GM19395 (cell line): Measurements from ENCODE around the gene CRB2.
"Not testable (repeated sequence)": the region's sequence is repeated elsewhere in the genome, so short reads cannot be mapped to it uniquely, and the experiment has no call there.

Source experiments
- ATAC-seq: cut with Tn5 transposase; IDR thresholded peaks from one replicate; pipeline ENCODE4 v1.9.1; 2021; ENCODE audit warnings: mild to moderate bottlenecking, moderate library complexity; ENCODE audit not compliant: unreplicated experiment

The CRB2 gene

DNA sequence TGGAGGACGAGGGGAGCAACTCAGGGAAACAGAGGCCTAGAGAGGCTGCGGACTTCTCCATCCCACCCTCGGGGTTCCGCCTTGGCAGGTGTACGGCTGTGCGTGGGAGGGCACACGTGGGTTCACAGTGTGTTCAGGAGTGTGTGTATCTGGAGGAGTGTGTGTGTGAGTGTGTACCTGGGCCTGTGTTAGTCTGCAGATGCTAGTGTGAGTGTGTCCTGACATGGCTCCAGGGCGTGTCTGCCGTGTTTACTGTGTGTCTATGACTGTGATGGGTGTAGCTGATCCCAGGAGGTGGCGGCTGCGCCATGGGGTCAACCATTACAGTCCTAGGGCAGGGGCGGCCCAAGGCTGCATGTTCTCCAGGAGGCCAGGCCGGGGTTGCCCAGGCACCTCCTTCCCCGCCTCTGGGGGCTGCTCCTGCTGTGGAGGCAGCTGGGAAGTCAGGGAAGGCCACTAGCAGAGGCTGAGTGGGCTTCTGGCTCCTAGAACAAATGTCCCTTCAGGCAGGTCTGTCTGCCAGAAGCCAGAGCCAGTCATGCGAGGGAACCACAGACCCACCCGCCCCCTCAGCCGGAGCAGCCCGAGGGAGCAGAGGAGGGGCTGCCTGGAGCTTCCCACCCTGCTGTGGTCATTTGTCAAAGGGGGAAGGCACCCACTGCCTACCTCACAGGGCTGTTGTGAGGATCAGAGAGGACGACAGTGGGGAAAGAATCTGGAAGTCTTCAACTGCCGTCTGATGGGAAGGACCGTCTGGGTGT lies 21.4 kb downstream of the CRB2 start:
- ATAC-seq, result no peak

DNA sequence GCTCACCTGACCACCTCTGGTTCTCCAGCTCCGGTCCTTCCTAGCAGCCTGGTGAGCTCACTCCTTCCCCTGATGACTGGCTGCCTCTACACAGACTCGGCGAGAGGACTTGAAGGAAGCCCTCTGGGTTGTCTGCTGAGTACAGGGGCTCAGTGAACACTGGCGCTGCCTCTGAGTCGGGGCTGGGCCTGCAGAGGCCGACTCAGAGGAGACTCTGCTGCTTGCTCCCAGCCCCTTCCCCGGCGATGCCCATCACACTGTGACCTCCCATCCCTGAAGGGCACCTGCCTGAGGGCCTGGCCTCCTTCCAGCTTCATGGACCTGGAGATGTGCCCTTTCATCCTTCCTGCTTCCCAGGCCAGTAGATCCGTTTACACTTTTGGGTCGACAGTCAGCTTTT lies 22.0 kb downstream of the CRB2 start:
- no peak for ATAC-seq

DNA sequence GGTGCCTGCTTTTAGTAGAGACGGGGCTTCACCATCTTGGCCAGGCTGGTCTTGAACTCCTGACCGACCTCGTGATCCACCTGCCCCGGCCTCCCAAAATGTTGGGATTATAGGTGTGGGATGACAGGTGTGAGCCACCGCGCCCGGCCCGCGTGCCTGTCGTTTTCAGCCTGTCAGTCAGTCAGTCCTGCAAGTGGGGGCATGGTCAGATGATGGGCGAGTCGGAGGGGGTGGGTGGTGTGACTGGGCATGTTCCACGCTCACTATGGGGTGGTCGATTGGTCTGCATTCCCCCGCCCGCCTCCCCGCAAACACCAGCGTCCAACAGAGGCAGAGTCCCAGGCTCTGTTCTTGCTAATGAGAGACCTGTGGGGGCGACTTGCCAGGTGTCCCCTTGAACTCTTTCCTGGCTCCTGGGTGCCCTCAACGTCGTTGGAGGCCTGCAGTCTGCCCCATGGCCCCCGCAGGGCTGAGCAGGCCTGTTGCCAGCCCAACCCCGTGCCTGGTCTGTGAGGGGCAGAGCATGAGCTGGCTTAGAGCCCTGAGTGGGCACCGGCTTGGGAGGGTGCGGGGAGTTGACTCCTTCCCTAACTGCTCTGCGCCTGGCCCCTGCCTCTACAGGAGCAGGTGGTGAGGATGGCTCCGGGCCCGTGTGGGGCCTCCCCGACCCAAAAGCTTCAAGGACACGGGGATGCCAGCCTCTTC lies 23.1 kb downstream of the CRB2 start:
- ATAC-seq, result no peak

DNA sequence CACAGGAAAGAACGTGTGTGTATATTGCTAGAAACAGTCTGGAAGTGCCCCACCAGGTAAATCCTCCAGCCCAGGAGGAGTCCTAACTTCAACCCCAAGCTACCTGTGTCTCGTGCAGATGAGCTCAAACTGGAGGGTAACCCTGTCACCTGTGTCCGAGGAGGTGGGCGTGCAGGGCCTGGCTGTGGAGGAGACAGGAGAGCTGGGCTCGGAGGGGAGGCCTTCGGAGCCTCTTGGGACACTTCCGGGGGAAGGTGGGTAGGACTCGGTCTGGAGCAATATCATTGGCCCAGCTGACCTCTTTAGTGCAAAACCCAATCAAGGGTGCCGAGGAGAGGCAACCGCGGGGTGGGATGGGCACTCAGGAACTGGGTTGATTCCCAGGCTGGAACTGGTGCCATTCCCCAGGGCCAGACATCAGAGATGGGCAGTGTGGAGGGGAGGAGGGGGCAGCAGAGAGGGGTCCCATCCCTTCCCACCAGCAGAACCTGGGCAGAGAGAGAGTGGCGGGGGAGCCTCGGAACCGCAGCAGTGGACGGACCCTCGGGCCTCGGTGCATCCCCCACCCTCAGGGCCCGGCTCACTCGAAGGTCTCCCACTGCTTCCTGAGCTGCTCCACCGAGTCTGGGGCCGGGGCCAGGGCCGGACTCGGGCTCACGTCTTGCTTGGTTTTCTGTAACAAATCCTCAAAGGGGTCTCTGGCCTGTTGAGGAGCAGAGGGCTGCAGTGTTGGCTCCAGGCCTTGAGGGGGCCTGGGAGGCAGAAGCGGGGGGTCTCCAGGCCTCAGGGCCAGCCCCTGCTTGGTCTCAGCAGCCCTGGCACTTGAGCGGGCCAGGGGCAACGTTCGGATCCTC lies 25.1 kb downstream of the CRB2 start:
- ATAC-seq, result no peak

DNA sequence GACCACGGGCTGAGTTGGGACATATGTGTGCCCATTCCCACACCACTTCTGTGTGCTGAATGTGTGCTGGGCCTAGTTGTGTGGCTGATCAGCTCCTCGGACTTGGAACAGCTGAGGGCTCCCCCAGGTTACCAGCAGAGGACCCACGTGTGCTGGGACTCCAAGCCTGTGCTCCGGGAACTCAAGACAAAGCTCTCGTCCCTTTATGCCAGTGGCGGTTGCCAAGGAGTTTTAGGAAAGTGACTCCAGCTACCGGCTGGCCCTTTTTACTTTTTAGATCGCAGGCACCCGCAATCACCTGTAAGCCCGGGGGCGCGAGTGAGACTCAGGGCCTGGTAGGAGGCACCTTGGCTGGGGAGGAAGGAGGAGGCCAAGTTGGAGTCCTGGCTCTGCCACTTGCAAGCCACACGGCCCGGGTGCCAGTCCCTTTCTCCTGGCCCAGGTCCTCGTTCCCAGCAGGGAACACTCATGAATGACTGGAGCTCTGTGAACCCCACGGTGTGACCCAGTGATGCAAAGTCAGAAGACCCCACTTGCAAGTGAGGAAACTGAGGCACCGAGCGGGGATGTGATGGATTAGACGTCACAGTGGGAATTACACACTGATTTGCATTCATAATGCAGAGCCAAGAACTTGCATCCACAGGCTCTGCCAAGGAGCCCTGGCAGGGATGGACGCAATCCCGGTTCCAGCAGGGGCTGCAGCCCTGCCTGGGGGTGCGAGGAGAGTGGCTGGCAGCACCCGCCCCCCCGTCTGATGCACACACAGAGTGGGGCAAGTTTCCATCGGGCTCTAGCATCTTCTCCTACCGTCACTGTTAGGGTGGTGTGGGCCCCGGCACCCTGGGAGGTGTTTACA lies 26.9 kb downstream of the CRB2 start:
- no peak for ATAC-seq

DNA sequence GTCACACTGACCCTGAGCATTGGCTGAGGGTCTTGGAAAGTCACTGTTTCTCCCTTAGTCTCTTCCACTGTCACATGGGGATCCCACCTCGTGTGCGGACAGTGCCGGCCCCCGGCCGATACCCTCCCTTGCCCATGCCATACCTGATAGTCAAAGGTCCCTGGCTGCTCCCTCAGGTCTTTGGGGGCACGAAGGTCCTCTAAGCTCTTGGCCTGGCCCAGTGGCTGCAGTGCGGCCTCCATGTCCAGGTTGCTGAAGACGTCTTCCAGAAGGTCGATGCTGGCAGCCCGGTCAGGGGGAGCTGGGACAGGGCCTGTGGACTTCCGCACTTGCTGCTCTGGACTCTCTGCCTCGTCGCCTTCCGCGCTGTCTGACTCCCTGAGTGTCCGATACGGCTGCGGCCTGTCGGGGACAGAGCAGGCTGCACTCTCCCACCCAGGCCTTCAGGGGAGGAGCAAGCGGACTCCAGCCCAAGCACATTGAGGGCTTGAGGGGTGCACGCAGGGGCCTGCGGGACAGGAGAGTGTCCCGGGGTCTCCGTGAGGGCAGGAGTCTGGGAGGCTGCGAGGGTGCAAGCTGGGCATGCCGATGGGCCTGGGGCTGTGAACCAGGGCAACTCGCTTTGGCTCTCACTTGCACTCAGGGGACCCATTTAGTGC lies 27.6 kb downstream of the CRB2 start:
- ATAC-seq, result no peak

DNA sequence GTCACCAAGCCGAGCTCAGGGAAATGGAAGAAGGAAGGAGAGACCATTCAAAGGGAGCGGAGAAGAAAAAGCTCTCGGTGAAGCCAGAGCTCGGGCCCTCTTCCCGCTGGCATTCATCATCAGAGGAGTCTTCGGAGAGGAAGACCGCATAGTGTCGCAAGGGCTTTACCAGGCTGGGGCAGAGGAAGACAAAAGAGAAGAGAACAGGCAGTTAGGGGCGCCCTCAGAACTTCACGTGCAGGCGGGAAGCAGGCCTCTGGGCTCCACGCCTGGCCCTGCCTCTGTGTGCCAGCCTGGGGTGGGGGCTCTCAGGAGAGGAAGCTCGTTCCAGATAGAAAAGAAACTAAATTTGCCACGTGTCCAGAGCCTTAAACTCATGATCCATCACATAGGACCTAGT lies 31.7 kb downstream of the CRB2 start:
- no peak for ATAC-seq

DNA sequence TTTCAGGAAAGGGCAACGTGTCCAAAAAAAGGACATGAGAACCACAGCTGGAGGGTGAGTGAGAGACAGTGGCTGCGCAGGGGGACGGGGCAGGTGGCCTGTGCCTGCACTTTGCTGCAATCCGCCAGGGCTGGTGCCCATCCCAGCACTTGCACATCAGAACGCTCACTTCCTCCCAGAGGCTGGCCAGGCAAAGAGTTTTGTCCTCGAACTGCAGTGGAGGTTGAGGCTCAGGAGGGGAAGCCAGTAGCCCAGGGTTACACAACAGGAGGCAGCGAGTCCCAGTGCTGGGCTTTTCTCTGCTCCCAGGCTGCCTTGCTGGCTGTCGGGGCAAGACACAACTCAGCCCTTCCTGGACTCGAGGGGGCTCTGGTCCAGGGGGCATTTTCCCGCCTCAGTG lies 33.1 kb downstream of the CRB2 start:
- no peak for ATAC-seq

DNA sequence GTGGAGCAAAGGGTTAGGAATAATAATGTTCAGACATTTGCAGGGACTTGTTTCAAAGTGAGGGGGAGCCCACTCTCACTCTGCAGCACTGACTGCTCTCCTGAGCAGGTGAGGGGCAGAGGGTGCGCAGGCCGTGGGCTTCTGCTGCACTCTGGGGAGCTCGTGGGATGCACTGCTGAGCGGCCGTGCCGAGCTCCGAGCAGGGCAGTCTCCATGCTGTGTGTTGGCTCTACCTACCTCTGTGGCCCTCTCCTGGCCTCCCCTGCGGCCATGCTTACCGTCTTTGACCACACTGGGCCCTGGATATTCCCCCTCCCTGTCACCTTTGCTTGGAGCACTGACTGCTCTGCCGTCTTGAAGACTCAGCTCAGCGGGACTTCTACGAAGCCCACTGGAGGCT lies 33.7 kb downstream of the CRB2 start:
- ATAC-seq, result no peak

DNA sequence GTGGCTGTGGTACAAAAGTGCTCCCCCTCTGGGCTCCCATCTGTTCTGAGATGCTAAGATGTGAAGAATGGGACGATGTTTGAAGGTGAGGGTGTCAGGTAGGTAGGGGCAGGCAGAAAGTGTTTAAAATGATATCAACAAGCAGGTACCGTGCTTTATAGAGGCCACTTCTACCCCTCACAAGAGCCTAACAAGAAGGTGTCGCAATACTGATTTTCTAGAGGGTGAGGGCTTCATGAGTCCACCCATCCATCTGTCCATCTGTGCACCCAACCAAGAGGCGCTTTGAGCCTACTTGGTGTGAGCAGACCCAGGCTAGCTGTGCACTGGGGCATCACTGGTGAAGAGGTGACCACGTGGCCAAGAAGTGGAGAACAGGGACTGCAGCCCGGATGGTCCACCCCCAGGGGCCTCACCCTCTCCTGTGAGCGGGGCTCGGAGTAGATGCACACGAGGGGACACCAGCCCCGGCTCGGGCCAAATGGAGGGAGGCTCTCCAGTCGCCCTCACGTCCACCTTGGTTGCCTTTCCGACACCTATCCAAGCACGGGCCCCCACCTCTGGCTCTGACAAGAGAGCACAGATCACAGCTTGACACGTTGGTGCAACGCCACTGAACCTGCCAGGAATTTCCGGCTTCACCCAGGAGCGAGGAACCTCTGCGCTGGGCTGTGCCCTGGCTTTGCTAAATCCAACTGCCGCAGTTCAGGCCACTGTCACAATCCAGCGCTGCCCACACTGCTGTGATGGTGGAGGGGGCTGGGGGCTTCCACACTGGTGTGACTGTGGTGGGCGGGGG lies 34.5 kb downstream of the CRB2 start:
- no peak for ATAC-seq

DNA sequence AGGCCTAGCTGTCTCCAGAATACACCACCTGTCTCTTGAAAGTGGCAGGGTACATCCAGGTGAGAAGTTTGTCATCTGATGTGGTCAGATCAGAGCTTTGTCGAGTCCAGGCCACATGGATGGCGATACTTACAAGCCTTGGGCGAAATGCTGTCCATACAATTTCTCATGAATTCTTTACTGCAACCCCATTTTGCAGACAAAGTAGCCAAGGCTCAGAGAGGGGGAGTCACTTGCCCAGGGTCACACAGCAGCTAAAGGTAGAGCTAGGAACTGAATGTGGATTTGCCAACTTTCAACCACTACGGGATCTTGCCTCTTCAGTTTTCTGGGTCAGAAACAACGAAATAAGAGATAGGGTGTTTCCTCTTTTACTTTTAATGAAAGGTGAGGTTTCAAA lies 35.2 kb downstream of the CRB2 start:
- ATAC-seq, result no peak

DNA sequence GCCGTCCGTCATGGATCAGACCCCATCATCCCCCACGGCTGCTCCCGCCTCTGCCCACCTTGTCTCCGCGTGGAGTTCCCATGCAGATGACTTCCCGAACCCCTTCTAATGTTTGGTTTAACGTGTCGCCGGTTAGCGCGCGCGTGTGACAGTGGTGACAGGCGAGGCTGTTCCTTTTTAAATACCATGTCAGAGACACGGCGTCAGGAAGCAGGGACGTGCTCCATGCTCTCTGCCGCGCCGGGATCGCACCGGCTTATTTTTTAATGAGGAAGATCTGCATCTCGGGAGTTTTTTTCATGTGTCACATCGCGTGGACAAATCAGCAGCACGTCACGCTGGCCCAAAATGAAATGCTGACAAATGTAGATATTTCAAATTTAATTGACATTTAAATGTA lies 35.9 kb downstream of the CRB2 start:
- no peak for ATAC-seq

DNA sequence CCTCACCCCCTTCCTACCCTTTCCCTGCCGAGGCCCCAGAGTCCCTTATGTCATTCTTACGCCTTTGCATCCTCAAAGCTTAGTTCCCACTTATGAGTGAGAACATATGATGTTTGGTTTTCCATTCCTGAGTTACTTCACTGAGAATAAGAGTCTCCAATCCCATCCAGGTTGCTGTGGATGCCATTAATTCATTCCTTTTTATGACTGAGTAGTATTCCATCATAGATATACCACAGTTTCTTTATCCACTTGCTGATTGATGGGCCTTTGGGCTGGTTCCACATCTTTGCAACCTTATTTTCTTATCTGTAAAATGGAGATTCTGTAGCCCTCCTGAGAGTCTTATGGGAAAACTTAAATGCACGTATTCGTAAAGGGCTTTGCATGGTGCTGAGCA lies 36.8 kb downstream of the CRB2 start:
- no peak for ATAC-seq

DNA sequence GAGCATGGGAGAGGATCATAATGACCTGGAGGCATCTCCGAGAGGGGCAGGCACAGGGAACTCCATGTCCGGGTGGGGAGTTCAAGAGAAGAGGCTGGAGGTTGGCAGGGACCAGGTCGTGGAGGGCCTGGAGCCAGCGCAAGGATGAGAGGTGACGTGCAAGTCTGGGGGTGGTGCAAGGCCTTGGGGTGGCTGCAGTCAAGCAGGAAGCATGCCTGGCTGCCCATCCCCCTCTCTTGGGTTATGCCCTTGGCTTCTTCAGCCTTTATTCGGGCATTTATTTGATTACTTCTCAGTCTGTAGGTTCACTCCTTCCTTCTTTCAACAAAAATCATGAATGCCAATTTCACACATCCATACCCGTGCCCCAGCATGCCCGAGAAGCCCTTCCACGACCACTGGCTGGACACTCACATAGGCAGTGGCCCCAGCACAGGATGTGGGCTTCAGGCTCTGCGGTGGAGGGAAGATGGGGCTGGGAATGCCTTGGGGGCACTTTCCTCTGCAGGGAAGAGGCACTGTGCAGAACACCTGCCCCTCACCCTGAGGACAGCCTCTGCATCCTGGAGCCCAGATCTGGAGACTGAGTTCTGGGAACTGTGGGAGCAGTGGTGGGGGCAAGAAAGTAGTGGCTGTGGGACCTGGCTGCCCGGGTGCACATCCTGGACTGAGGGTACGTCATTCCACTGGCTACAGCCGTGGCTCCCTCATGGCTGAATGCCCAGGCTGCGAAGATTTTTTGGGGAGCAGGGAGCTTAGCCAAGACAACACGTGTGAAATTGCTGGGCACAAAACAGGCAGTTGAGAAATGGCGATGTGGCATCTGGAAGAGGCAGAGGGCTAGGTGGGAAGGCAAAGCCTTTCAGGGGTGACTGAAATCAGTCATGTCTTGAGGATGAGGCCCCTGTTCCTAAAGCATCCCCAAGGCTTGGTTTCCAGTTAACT lies 38.6 kb downstream of the CRB2 start:
- no peak for ATAC-seq

DNA sequence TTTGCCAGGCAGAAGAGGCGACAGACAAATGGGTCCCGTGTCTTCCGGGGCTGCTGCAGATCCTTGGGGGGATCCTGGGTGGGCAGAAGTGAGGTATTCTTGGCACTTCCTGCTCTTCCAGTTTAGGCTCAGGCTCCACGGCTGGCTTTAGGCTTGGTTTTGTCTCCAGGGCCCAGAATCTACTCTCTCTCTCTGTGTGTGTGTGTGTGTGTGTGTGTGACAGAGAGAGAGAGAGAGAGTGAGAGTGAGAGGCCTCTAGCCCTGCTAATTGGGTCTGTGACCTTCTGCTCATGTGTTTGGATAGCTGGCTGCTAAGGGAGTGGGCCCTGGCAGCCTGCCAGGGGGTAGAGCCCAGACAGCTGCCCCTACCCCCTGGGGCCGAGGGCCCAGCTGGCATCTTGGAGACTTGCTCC lies 39.3 kb downstream of the CRB2 start:
- ATAC-seq, result no peak

DNA sequence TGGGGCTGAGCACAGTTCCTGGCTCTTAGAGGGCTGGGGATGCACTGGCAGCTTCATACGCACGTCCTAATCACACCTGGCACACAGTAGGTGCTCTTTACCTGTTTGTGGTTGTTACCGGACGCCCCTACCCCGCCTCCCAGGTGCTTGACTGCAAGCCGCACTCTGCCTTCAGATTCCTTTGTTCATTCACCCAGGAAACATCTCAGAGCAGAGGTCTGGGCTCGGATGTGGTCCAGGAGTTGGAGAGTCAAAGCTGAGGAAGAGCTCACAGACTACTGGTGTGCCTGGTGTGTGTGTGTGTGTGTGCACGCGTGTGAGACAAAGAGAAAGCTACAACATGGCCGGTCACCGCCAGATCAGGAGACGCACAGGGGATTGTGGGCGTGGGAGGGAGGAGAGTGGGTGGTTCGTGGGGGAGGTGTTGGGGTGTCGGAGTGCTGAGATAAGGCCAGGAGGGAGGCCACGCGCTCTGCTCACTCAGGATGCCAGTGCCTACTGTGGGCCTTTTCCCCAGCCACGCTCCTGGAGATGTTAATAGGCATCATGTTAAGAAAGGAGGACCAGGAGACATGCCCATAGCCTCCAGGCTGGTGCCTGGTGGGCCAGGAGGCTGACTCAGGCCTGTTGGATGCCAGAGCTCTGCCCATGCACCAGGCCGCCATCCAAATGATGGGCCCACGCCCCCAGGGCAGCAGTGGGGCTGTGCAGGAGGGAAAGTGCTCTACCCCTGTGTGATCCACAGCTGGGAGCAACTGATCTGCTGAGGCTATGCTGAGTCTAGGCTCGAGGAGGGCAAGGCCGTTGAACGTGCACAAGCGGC lies 39.9 kb downstream of the CRB2 start:
- no peak for ATAC-seq

DNA sequence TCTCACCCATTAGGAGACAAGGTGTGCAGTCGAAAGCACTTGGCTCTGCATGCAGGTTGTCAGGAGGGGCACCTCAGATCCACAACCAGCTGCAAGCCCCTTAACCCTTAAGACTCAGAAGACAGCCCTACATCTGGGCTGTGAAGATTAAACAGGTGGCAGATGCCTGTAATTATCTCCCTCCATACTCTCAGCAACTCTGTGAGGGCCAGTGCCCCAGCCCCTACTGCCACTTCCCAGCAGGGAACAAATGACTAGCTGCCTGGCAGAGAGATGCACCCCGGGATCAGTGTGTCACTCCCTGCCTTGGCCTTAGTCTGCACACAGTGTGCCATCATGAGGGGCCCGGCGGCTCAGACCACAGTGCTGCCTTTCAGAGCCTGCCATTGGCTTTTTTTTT lies 42.0 kb downstream of the CRB2 start:
- ATAC-seq, result no peak

DNA sequence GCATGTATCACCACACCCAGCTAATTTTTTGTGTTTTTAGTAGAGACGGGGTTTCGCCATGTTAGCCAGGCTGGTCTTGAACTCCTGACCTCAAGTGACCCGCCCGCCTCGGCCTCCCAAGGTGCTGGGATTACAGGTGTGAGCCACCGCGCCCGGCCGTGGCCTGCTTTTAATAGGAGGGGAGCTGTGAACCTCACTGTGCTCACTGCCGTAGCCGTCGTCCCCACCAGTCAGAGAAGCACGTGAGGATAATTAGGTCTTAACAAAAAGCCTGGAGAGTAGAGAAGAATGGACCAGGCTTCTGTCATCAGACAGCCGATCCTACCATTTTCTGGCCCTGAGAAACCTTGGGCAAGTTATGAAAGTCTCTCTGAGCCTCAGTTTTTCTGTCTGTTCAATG lies 42.9 kb downstream of the CRB2 start:
- ATAC-seq, result not testable (repeated sequence)
